ENCODE measurements around the gene AQP7.
"Not testable (repeated sequence)": the region's sequence is repeated elsewhere in the genome, so short reads cannot be mapped to it uniquely, and the experiment has no call there.

The AQP7 gene

GRCh38 chr9:33393581-33393980, 8.8 kb downstream of the AQP7 start:
- DNase-seq = peak in 1 of 2 experiments; percentile 45

GRCh38 chr9:33392591-33393021, 9.8 kb downstream of the AQP7 start:
- not testable (repeated sequence) for DNase-seq

- peak in 1 of 2 experiments; percentile 32 for DNase-seq
These were observed 11.1 kb downstream of the AQP7 start for GRCh38 chr9:33391111-33391771.

DNA sequence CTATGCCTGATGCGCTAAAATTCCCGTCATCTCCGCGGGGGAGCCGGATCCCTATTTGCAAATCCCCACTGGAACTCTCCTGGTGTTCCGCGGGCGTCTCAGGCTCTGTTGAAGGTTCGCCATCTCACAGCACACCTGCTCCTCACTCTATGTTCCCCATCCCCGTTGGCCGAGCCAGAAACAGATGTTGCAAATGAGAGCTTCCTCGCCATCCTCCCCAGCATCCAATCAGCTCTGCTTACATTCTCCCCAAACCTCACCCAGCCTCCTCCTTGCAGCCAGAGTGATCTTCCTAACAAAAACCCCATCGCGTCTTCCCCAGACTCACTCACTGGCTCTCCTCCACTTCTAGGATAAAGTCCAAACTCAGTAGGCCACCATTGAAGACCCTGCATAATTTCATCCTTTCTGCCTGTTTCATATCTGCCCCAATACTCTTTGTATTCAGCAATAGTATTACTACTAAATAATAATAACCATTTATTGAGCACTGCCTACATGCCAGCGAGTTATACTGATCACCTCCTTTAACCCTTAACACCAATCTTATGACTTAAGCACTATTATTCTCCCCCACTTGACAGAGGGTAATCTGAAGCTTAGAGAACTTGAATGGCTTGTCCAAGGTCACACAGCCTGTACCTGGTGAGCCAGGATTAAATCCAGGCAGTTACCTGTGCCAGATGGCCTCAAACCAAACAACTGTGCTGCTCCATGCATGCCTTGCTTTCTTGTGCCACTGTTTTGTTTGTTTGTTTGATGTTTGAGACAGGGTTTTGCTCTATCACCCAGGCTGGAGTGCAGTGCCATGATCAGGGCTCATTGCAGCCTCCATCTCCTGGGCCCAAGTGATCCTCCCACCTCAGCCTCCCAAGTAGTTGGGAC, 14.0 kb downstream of the AQP7 start:
- DNase-seq = no peak

DNA sequence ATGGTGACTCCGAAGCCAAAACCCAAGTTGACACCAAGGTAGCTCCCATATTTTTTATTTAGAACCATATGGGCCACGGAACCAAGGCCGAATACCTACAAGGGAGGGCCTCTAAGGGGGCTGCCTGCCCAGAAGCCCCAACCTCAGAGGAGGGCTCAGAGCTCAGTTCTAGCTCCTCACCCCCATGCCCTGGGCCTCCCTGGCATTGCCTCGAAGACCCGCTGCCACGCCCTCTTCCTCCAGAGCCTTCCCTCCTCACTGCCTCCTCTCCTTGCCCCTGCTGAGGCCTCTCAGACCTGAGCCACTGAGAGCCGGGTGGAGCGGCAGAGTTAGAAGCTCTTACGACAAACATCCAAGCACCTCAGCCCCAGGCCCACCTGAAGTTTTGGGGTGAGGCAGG, 15.4 kb downstream of the AQP7 start:
- not testable (repeated sequence) for DNase-seq

GRCh38 chr9:33386641-33386996, 15.7 kb downstream of the AQP7 start:
- DNase-seq = not testable (repeated sequence)

GRCh38 chr9:33385979-33386640, 16.3 kb downstream of the AQP7 start:
- DNase-seq = not testable (repeated sequence)

- DNase-seq = not testable (repeated sequence)
These were observed 16.8 kb downstream of the AQP7 start for GRCh38 chr9:33385536-33385935.

DNA sequence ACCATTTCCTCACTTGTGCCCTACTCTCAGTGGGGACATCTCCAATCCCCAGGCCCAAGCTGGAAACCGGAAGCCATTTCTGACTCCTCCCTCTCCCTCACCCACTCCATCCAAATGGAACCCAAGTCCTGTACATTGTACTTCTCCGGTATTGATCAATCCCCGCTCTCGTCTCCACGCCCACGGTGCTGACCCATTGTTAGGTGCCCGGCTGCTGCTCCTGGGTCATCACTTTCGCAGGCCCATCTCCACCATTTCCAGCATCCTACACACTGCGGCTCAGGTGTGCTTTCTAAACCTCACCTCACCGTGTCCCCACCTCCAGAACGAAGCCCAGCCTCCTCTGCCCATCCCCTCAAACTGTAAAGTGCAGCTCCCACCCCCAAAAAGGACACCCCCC, 19.0 kb downstream of the AQP7 start:
- not testable (repeated sequence) for DNase-seq

GRCh38 chr9:33382397-33382796, 20.0 kb downstream of the AQP7 start:
- DNase-seq = not testable (repeated sequence)

DNA sequence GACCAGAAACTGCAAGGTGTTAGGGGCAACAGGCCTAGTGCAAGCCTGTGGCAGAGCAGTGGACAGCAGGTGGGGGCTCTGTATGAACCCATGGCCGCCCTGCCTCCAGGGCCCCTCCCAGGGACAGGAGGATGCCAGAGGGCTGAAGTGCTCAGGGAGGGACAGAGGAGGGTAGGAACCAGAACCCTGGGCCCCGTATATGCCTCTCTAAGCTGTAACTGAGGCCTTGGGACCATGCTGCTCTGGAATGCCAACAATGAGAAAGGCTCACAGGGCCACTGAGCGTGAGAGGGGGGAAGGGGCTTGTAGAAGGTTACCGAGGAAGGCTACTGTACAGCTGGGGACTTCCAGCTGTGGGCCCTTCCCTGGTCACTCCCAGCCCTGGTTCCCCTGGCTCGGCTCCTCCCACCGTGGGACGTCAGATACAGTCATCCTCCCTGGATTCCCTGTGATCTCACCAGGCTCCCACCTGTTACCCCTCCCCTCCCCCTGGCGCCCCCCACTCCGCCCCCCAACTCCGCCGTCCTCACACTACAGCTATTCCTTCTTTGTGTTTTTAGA, 21.1 kb downstream of the AQP7 start:
- no peak for DNase-seq

DNA sequence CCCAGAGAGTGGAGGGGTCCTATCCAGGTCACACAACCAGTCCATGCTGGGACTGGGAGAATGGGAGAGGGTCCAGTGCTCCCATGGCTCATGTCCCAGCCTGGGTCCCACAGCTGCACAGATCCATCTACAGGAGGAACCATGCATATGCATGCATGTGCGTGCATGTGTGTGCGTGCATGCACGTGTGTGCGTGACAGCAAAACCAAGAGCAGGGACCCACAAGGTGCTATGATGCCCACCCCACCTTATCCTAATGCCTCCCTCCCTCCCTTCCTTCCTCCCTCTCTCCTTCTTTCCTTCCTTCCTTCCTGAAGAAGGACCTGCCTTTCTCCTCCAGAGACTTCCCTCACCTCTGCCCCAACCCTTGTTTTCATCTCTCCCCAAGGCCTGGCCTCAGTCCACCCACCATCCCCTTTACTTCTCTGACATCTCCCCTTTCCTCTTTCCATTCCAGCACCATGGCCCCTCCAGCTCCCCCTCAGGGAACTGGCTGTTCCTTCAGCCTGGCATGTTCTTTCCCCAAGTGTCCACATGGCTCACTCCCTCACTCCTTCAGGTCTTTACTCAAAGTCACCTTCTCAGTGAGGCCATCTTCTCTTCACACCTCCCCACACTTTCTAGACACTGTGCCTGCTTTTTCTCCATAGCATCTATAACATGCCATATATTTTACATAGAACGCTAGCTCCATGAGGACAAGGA, 21.8 kb downstream of the AQP7 start:
- no peak for DNase-seq

- no peak for DNase-seq
These were observed 22.5 kb downstream of the AQP7 start for GRCh38 chr9:33379666-33380389.

GRCh38 chr9:33378121-33378795, 24.1 kb downstream of the AQP7 start:
- DNase-seq = no peak

DNA sequence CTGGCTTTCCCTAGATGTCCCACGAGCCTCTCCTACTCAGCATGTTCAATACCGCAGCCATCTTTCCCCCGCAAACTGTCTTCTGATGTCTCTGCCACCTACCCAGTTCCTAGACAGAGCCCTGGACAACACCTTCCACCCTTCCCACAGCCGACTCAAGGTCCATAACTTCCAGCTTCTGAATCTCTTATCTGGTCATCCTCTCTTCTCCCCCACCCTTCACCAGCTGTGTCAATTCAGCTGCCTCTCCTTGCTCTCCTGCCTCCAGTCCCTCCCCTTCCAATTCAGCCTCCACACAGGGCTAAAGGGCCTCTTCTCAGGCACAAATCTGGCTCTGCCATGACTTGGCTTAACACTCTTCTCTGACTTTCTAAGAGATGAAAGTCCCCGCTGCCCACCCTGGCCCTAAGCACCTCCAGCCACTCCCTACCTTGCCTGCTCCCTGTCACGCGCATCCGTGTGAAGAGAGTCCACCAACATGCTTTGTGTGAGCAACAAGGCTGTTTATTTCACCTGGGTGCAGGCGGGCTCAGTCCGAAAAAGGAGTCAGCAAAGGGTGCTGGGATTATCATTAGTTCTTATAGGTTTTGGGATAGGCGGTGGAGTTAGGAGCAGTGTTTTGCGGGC, 25.2 kb downstream of the AQP7 start:
- no peak for DNase-seq

DNA sequence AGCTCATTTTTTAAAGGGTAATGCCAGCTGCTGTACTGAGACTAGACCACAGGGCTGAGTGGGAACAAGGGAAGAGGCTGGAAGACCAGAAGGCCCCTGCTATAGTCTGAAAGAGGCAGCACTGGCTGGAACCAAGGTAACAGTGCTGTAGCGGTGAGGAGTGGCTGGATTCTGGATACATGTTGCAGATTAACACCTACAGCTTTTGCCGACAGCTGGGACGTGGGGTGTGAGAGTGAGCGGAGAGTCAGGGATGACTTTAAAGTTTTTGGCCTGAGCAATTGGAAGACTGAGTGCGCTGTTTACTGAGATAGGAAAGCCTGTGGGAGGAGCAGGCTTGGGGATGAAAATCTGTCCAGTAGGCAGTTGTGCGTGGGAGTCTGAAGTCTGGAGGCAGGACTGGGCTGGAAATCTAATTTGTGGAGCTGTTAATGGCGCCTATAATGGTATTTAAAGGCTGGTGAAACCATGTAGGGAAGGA, 26.5 kb downstream of the AQP7 start:
- no peak for DNase-seq

GRCh38 chr9:33375238-33375840, 27.0 kb downstream of the AQP7 start:
- no peak for DNase-seq

DNA sequence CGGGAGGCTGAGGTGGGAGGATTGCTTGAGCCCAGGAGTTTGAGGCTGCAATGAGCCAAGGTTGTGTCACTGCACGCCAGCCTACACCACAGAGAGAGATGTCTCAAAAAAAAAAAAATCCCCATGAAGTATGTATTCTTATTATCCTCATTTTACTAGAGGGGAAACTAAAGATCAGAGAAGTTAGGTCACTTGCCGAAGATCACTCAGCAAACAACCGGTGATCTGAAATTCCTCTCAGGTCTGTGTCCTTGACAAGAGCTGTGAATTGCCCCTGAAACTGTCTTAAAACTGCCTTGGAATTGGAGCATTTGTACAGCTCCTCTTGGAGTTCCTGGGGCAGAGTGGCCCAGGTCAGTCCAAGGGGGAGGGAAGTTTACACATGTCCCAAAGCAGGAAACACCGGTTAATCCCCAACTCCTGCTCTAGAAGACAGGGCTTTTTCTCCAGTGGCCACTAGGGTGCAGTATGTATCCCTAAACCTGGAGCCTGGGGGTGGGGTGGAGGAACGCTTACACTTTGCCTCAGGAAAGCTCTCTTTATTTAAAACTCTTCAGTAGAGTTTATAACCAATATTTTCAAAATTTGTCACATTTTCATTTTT, 27.6 kb downstream of the AQP7 start:
- peak in 1 of 2 experiments; percentile 58 for DNase-seq

- DNase-seq = no peak
These were observed 28.2 kb downstream of the AQP7 start for GRCh38 chr9:33374190-33374589.

GRCh38 chr9:33372900-33373299, 29.5 kb downstream of the AQP7 start:
- no peak for DNase-seq

All from cerebellar nuclear complex (tissue), 1 donor.